ENCODE results near the gene RPH3AL. TPM values are rescaled to one million over a fixed set of nuclear protein-coding genes. Genes with fewer than 3 reads are reported as not detected.
A peak's percentile ranks its signal among the peaks of the same experiment; 100 is the strongest.

Gene RPH3AL
- total RNA-seq, 1 donor from 2014 or later = 0.78 TPM

GRCh38 chr17:384622-385177 lies 32.1 kb upstream of the RPH3AL start:
- no peak for TF ChIP-seq CTCF (IDR thresholded peaks at IDR 0.05)
- H3K9me3 Mint-ChIP-seq (ENCODE audit: unreplicated experiment) = no peaks in the 10 kb centered on the region
- no peak for DNase-seq (ENCODE audit: extremely low spot score, unreplicated experiment)
- H3K27ac Mint-ChIP-seq (ENCODE audit: unreplicated experiment) = no peak overlapping the region
- peak overlapping the region; percentile 64 for H3K4me3 Mint-ChIP-seq (ENCODE audit: unreplicated experiment)
- H3K36me3 Mint-ChIP-seq (ENCODE audit: unreplicated experiment) = no peaks in the 10 kb centered on the region
- peaks cover 11% of the 10 kb centered on the region for H3K27me3 Mint-ChIP-seq (ENCODE audit: unreplicated experiment)
- peaks cover 32% of the 10 kb centered on the region for H3K4me1 Mint-ChIP-seq (ENCODE audit: unreplicated experiment)

DNA sequence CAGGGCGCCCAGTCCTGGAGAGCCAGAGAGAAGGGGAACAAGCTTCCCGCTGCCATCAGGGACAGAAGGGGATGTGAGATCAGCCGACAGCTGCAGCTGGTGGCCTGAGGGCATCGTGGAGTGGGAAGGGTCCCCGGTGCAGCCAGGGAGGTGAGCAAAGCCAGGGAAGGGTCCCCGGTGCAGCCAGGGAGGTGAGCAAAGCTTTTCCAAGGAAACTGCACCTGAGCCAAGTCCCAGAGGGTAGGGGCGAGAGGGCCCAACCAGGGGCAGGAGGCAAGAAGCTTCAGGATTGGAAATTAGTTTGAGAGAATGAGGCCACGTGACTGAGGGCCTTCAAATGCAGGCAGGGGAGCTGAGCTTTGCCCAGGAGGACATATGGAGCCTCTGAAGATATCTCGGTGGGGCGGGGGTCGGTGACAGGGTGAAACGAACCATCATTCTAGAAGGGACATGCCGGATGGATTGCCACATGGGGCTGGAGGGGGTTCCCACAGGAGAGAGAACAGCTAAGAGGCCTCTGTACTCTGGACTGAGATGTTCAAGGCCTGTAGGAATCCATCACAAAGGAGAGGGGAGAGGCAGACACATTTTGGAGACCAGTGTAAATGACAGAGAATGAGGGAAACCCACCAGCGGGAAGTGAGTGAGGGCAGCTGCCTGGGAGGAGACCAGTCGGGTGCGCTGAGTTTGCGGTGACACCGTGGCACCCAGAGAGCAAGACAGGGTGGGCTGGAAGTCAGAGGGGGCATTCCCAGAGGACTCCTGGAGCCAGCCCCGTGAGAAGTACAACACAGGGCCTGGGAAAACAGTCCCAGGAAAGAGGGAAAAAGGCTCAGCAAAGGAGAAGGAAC lies 31.4 kb upstream of the RPH3AL start:
- Mint-ChIP-seq H3K27me3 (ENCODE audit: unreplicated experiment) (peaks cover 13% of the 10 kb centered on the region), H3K27ac (ENCODE audit: unreplicated experiment) (peak overlapping the region; percentile 25)

GRCh38 chr17:382644-383533 lies 30.3 kb upstream of the RPH3AL start:
- Mint-ChIP-seq H3K27me3 (ENCODE audit: unreplicated experiment) (peaks cover 20% of the 10 kb centered on the region), H3K9me3 (ENCODE audit: unreplicated experiment) (no peaks in the 10 kb centered on the region), H3K36me3 (ENCODE audit: unreplicated experiment) (no peaks in the 10 kb centered on the region), H3K4me1 (ENCODE audit: unreplicated experiment) (peaks cover 32% of the 10 kb centered on the region), H3K27ac (ENCODE audit: unreplicated experiment) (peak overlapping the region; percentile 81), H3K4me3 (ENCODE audit: unreplicated experiment) (no peak overlapping the region)
- TF ChIP-seq CTCF (IDR thresholded peaks at IDR 0.05) = no peak
- DNase-seq (ENCODE audit: extremely low spot score, unreplicated experiment) = no peak

More for the DNA sequence above, 31.4 kb upstream of the RPH3AL start:
- H3K36me3 Mint-ChIP-seq (ENCODE audit: unreplicated experiment) = no peaks in the 10 kb centered on the region
- DNase-seq (ENCODE audit: extremely low spot score, unreplicated experiment) = no peak
- no peak for TF ChIP-seq CTCF (IDR thresholded peaks at IDR 0.05)
- H3K9me3 Mint-ChIP-seq (ENCODE audit: unreplicated experiment) = no peaks in the 10 kb centered on the region
- H3K4me3 Mint-ChIP-seq (ENCODE audit: unreplicated experiment) = peak overlapping the region; percentile 64
- peaks cover 32% of the 10 kb centered on the region for H3K4me1 Mint-ChIP-seq (ENCODE audit: unreplicated experiment)

- DNase-seq (ENCODE audit: extremely low spot score, unreplicated experiment) = no peak
- no peaks in the 10 kb centered on the region for H3K36me3 Mint-ChIP-seq (ENCODE audit: unreplicated experiment)
- H3K4me1 Mint-ChIP-seq (ENCODE audit: unreplicated experiment) = peaks cover 37% of the 10 kb centered on the region
- H3K4me3 Mint-ChIP-seq (ENCODE audit: unreplicated experiment) = no peak overlapping the region
- H3K9me3 Mint-ChIP-seq (ENCODE audit: unreplicated experiment) = no peaks in the 10 kb centered on the region
- no peak for TF ChIP-seq CTCF (IDR thresholded peaks at IDR 0.05)
- peak overlapping the region; percentile 81 for H3K27ac Mint-ChIP-seq (ENCODE audit: unreplicated experiment)
- H3K27me3 Mint-ChIP-seq (ENCODE audit: unreplicated experiment) = peaks cover 18% of the 10 kb centered on the region
Observed at GRCh38 chr17:381941-382643, 29.5 kb upstream of the RPH3AL start.

Data from osteocyte (in vitro differentiated cells).